Peyer's patch (tissue), 4 donors: ENCODE data around the gene SNX4.

Experiments
- CTCF ChIP-seq, 6 experiments: fragments of 450-650 bp in 4 of 6; fragments of 200-600 bp in 2 of 6; sonication (generic) in 1 of 6; IDR thresholded peaks; one replicate each; pipeline ENCODE4 v1.5.1; 2017 to 2019; ENCODE audit warnings: antibody characterized with exemption in 6 of 6, mild to moderate bottlenecking in 3 of 6, moderate library complexity in 1 of 6
- POLR2A ChIP-seq, 2 donors: fragments of 450-650 bp; IDR thresholded peaks; one replicate each; pipeline ENCODE4 v1.5.1; 2017; ENCODE audit warnings: antibody characterized with exemption in 2 of 2, mild to moderate bottlenecking in 2 of 2, moderate library complexity in 2 of 2

GRCh38 chr3:125512135-125512920 lies 7.7 kb downstream of the SNX4 start:
- TF ChIP-seq POLR2A (IDR thresholded peaks at IDR 0.05) (no peak), CTCF (IDR thresholded peaks at IDR 0.05) (no peak)
